HG03354 (cell line): ENCODE data around the gene RPSA.
"Not testable (repeated sequence)": the region's sequence is repeated elsewhere in the genome, so short reads cannot be mapped to it uniquely, and the experiment has no call there.

Source experiments
- ATAC-seq: cut with Tn5 transposase; IDR thresholded peaks from one replicate; pipeline ENCODE4 v1.9.1; 2021; ENCODE audit warnings: mild to moderate bottlenecking; ENCODE audit not compliant: unreplicated experiment, poor library complexity, severe bottlenecking

The RPSA gene

DNA sequence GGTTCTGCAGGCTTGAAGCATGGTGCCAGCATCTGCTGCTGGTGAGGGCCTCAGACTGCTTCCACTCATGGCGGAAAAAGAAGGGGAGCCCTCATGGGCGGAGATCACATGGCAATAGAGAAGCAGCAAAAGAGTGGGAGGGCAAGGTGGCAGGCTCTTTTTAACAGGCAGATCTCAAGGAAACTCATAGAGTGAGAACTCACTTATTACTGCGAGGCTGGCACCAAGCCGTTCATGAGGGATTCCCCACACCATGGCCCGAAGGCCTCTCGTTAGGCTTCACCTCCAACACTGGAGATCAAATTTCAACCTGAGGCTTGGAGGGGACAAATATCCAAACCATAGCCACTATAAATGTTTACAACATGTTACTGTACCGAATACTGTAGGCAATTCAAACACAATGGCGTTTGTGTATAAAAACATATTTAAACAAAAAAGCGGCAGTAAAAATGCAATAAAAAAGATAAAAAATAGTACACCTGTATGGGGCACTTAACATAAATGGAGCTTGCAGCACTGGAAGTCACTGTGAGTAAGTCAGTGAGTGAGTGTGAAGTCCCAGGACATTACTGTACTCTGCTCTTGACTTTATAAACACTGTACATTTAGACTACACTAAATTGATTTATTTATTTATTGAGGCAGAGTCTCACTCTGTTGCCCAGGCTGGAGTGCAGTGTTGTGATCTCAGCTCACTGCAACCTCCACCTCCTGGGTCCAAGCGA is 42.1 kb downstream of the RPSA start:
- no peak for ATAC-seq

DNA sequence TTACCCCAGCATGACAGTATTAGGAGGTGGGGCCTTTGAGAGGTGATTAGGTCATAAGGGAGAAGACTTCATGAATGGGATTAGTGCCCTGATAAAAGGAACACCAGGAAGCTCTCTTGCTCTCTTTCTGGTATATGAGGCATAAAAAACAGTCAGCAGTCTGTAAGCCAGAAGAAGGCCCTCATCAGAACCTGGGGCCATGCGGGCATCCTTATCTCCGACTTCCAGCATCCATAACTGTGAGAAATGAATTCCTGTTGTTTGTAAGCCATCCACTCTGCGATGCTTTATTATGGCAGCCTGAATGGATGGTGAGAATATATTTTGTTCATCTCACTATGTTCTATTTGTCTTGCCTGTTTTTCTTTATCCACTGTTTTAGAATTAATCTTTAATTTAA is 43.3 kb downstream of the RPSA start:
- no peak for ATAC-seq

DNA sequence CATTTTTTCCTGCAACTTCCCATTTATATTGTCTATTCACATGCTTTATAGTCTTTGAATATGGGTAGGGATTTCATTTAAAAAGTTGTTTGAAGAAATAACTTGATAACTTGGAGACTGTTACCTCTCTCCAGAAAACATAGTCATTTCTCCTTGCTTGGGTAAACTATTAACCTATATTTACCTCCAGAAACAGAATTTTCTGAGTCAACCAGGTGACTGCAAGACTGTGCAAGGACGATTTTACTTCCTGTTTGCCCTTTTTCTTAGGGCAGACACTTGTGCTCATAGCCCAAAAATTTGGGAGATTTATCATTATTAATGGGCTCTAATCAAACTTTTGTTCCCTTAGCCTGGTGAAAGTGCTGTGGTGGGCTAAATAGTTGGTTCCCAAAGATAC is 46.6 kb downstream of the RPSA start:
- ATAC-seq, result peak; percentile 87

DNA sequence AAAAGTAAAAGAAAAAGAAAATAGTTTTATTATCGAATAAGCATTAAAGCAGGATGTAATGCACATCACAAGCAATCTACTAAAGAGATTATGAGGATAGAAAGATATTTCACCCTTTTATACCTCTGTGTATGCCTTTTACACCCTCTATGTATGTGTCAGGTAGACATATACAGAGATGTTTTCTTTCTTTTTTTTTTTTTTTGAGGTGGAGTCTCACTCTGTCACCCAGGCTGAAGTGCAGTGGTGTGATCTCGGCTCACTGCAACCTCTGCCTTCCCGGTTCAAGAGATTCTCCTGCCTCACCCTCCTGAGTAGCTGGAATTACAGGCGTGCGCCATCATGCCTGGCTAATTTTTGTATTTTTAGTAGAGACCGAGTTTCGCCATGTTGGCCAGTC is 47.4 kb downstream of the RPSA start:
- ATAC-seq, result not testable (repeated sequence)

DNA sequence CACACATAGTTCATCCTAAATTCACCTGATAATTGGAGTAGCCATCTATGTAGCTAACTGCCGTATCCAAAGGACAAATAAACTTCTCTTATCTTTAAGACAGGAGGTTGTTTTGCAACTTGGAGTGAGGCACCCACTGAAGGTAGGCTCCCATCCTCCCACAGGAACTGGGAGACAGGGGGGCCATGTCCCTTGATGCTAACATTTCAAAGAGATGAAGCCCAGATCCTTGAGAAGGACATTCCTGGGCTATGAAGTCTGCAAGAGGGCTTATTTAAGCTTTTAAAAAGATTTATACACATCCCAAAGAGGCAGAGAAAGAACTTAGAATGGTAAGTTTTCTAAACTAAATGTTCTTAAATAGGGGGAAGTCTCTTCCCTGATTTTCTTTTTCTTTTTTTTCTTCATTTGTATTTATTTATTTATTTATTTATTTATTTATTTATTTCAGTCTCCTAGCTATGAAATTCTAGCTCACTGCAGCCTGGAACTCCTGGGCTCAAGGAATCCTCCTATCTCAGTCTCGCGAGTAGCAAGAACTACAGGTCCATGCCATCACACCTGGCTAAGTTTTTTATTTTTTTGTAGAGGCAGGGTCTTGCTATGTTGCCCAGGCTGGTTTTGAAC is 48.2 kb downstream of the RPSA start:
- ATAC-seq, result no peak

DNA sequence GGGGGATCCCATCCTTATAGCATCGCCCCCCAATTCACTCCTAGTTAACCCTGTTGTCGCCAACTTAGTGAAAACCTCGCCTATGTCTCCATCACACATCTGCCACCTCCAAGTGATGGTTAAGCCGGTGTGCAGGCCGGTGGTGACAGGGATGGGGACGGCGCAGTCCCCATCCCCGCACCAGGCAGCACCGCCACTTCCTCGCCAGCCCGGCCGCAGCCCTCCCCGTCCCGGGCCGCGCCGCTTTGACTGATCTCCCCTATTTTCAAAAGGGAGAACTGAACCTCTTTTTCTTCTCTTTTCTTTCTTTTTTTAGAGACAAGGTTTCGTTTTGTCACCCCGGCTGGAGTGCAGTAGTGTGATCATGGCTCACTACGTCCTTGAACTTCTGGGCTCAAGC is 49.6 kb downstream of the RPSA start:
- no peak for ATAC-seq

DNA sequence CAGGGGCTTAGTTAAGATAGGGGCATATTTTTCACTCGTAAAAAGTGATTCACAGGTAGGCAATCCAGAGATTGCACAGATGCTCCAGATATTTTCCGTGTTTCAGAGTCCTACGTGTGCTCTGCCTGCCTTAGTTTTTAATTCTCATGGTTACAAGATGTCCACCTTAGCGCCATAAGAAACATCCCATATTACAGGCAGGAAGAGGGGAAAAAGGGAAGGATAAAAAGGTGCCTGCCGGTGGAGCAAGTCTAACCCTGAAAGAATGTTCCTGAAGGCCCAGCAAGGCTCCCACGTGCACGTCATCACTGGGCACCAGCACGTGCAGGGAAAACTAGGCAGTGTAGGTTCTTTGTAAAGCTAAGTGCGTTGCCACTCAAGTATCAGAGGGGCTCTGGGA is 50.8 kb downstream of the RPSA start:
- no peak for ATAC-seq

DNA sequence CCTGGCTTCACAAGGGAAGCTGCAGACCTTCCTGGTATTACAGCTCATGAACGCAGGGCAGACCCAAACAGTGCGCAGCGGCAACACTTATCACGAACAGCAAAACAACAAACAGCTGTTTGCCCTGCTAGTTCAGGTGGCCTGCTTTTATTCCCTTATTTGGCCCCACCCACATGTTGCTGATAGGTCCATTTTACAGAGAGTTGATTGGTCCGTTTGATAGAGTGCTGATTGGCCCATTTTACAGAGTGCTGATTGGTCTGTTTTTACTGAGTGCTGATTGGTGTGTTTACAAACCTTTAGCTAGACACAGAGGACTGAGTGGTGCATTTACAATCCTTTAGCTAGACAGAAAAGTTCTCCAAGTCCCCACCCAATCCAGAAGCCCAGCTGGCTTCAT is 52.1 kb downstream of the RPSA start:
- not testable (repeated sequence) for ATAC-seq

DNA sequence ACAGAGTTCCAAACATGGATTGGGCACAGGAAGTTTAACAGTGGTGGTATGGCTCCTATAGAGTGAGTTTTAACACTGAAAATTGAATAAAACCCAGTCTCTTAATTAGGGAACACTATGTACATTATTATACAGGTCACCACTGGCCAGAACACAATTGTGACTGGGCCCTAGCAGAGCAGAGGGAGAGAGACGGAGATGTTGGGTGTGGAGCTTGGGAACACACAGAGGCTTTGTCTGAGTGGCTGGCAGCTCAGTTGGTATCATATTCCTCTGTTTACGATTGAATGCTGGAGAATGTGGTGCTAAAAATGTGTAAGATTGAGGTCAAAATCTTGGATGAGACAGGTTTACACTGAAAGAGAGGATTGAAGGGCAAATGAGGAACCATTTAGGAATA is 54.2 kb downstream of the RPSA start:
- no peak for ATAC-seq
